ENCODE data around the gene SLMAP. TPM values are rescaled to one million over a fixed set of nuclear protein-coding genes. Genes with fewer than 3 reads are reported as not detected.

SLMAP gene
- total and polyA plus RNA-seq, 2 of the 13 experiments (the other 11 are each of a cell fraction or from before 2014, with no cell fraction given) = 24.0 to 48.3 TPM

- TF ChIP-seq PRDM10 (CRISPR knock-in tag; IDR thresholded peaks at IDR 0.05; ENCODE audit: low read depth) (no peak), GATAD1 (CRISPR knock-in tag; IDR thresholded peaks at IDR 0.05) (no peak), RAD51 (IDR thresholded peaks at IDR 0.05; ENCODE audit: borderline replicate concordance) (no peak), ZXDC (CRISPR knock-in tag; IDR thresholded peaks at IDR 0.05) (no peak), ZNF577 (CRISPR knock-in tag; IDR thresholded peaks at IDR 0.05; ENCODE audit: borderline replicate concordance, low read depth) (no peak), JUNB (CRISPR knock-in tag; IDR thresholded peaks at IDR 0.05; ENCODE audit: borderline replicate concordance) (0 out of 2 replicates have a peak, but pooled peaks have one; percentile 11), ZNF382 (CRISPR knock-in tag; IDR thresholded peaks at IDR 0.05; ENCODE audit: borderline replicate concordance) (no peak), RARA (CRISPR knock-in tag; IDR thresholded peaks at IDR 0.05) (peak; percentile 78), ZNF850 (CRISPR knock-in tag; conservative IDR thresholded peaks at IDR 0.05) (no peak), ZBTB26 (CRISPR knock-in tag; IDR thresholded peaks at IDR 0.05; ENCODE audit: borderline replicate concordance) (no peak), FOXP1 (IDR thresholded peaks at IDR 0.05) (no peak), FOXP1 (CRISPR knock-in tag; IDR thresholded peaks at IDR 0.05) (peak; percentile 24; the same call in 1 of the 2 replicates), DPF2 (CRISPR knock-in tag; IDR thresholded peaks at IDR 0.05; ENCODE audit: borderline replicate concordance, low read depth) (no peak), PBX2 (CRISPR knock-in tag; IDR thresholded peaks at IDR 0.05) (no peak), RXRB (CRISPR knock-in tag; IDR thresholded peaks at IDR 0.05; ENCODE audit: borderline replicate concordance) (peak; percentile 23; the same call in 1 of the 2 replicates), NR2C2 (CRISPR knock-in tag; IDR thresholded peaks at IDR 0.05; ENCODE audit: borderline replicate concordance) (peak; percentile 44; the same call in 1 of the 2 replicates), NFYC (CRISPR knock-in tag; IDR thresholded peaks at IDR 0.05) (no peak), FOXK2 (IDR thresholded peaks at IDR 0.05) (no peak), NAIF1 (CRISPR knock-in tag; IDR thresholded peaks at IDR 0.05; ENCODE audit: borderline replicate concordance) (no peak), CC2D1A (CRISPR knock-in tag; IDR thresholded peaks at IDR 0.05) (no peak), DDIT3 (CRISPR knock-in tag; IDR thresholded peaks at IDR 0.05) (no peak), ATF7 (IDR thresholded peaks at IDR 0.05) (no peak), ATF7 (CRISPR knock-in tag; IDR thresholded peaks at IDR 0.05) (no peak), CBX1 (IDR thresholded peaks at IDR 0.05; ENCODE audit: low read depth) (no peak)
These were observed 190.9 kb downstream of the SLMAP start (continued) for GRCh38 chr3:57946970-57947381.
